HL-60 (cell line): ENCODE data around the gene SULT1B1.

ENCODE experiments used
- DNase-seq, 2 experiments: peaks; one replicate each; pipeline ENCODE4 v3.0.0-alpha.2; 2010 to 2020; ENCODE audit warnings: low read depth in 1 of 2, low spot score in 1 of 2
- H3K27ac ChIP-seq: fragments of 250-450 bp; sonication (Bioruptor Pico); replicated peaks from 2 replicates; pipeline ENCODE4 v1.5.1; 2020; ENCODE audit warnings: mild to moderate bottlenecking, moderate library complexity
- H3K27me3 ChIP-seq: fragments of 250-450 bp; sonication (Bioruptor Pico); 2 replicates; pipeline ENCODE4 v1.5.1; 2021; ENCODE audit warnings: mild to moderate bottlenecking, moderate library complexity; ENCODE audit not compliant: insufficient read depth, poor library complexity, severe bottlenecking
- H3K4me3 ChIP-seq: replicated peaks from 2 replicates; pipeline ENCODE4 v1.5.1; 2011; ENCODE audit warnings: mild to moderate bottlenecking, control low read depth, low read length; ENCODE audit not compliant: insufficient read depth
- GABPA ChIP-seq: IDR thresholded peaks from 2 replicates; pipeline ENCODE4 v1.6.1; 2012; ENCODE audit warnings: low read depth
- POLR2AphosphoS5 ChIP-seq: IDR thresholded peaks from 2 replicates; pipeline ENCODE4 v1.6.1; 2012; ENCODE audit warnings: low read depth
- REST ChIP-seq: IDR thresholded peaks from 2 replicates; pipeline ENCODE4 v1.6.1; 2012; ENCODE audit warnings: low read depth; ENCODE audit not compliant: insufficient replicate concordance
- SPI1 ChIP-seq: IDR thresholded peaks from 2 replicates; pipeline ENCODE4 v1.6.1; 2012; ENCODE audit warnings: low read depth, mild to moderate bottlenecking, borderline replicate concordance
- TF ChIP-seq, protein P1 (sequence below): IDR thresholded peaks from one replicate; pipeline ENCODE4 v1.5.1; 2011; ENCODE audit warnings: low read length, control low read depth, inconsistent platforms; ENCODE audit not compliant: insufficient read depth

Gene SULT1B1

DNA sequence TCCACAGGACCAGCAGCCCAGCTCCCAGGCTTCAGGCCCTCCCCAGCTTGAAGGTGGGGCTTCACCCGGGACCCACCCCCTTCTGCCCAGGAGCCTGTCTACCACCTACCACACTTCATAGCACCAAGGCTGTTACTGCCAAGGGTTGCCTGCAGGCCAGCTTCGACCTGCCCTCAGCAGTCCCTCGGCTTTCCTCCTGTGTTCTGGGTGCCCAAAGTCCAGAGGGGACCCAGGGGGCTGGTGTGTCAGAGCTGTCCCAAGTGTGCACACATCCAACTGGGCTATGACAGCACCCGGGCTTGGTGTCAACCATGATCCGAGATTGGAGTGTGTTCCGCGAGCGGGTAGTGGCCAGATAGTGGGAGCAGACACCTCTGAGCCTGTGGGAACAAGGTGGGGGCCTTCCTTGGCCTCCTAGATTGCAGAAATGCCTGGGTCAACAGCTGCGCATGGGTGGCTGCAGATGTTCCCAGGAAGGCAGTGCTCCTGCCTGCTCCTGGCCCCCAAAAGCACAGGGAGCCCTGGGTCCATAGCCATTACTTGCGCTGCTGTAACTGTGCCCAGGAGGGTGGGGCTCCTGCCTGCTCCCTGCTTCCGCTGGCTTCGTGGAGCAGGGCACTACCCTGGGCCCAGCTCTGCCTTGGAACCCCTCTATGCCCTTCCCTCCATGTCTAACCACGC lies 16.8 kb downstream of the SULT1B1 start:
- TF ChIP-seq POLR2AphosphoS5 = no peak
- Histone ChIP-seq H3K4me3 (no peak overlapping the region), H3K27ac (no peak overlapping the region), H3K27me3 (no peaks in the 10 kb centered on the region)
- no peak for DNase-seq

- Histone ChIP-seq H3K27ac (peak overlapping the region; percentile 25; the same call in 1 of the 2 replicates), H3K27me3 (no peaks in the 10 kb centered on the region), H3K4me3 (no peak overlapping the region)
- no peak for DNase-seq
- no peak for TF ChIP-seq POLR2AphosphoS5
- no peak for TF ChIP-seq SPI1
- TF ChIP-seq, protein P1, sequence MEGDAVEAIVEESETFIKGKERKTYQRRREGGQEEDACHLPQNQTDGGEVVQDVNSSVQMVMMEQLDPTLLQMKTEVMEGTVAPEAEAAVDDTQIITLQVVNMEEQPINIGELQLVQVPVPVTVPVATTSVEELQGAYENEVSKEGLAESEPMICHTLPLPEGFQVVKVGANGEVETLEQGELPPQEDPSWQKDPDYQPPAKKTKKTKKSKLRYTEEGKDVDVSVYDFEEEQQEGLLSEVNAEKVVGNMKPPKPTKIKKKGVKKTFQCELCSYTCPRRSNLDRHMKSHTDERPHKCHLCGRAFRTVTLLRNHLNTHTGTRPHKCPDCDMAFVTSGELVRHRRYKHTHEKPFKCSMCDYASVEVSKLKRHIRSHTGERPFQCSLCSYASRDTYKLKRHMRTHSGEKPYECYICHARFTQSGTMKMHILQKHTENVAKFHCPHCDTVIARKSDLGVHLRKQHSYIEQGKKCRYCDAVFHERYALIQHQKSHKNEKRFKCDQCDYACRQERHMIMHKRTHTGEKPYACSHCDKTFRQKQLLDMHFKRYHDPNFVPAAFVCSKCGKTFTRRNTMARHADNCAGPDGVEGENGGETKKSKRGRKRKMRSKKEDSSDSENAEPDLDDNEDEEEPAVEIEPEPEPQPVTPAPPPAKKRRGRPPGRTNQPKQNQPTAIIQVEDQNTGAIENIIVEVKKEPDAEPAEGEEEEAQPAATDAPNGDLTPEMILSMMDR = no peak
- no peak for TF ChIP-seq GABPA
- TF ChIP-seq REST = no peak
Measured at GRCh38 chr4:69742596-69742995, 17.8 kb downstream of the SULT1B1 start.

- no peak overlapping the region for H3K4me3 ChIP-seq
- H3K27ac ChIP-seq = no peak overlapping the region
- TF ChIP-seq REST = no peak
- no peak for TF ChIP-seq GABPA
- no peak for TF ChIP-seq POLR2AphosphoS5
- TF ChIP-seq, protein P1 = no peak
- no peak for TF ChIP-seq SPI1
- no peak for DNase-seq
- H3K27me3 ChIP-seq = no peaks in the 10 kb centered on the region
Measured at GRCh38 chr4:69738872-69739271, 21.5 kb downstream of the SULT1B1 start.

DNA sequence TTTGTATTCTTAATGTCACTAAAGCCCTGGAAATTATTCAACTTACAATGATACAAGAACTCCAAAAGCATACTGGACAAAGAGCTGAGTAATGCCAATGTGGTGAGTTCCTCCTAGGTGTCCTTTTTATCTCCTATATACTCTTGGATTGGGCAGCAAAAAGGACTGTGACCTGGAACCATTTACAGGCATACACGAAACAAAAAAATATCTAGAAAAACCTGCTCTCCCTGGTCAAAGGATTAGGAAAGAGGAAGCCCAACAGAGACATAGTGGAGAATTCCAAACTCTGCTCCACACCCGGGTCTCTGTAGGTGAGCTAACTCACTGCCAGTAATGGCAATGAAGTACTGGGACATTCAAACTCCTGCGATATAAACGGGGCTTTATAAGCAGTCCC lies 25.3 kb downstream of the SULT1B1 start:
- Histone ChIP-seq H3K27ac (no peak overlapping the region), H3K27me3 (no peaks in the 10 kb centered on the region), H3K4me3 (no peak overlapping the region)
- no peak for DNase-seq
- TF ChIP-seq GABPA (no peak), POLR2AphosphoS5 (no peak), SPI1 (no peak), REST (no peak)
- TF ChIP-seq, protein P1 = no peak
